ENCODE measurements around the gene TMEM229B.
A peak's percentile ranks its signal among the peaks of the same experiment; 100 is the strongest.
"Not testable (repeated sequence)": the region's sequence is repeated elsewhere in the genome, so short reads cannot be mapped to it uniquely, and the experiment has no call there.

The TMEM229B gene

GRCh38 chr14:67461341-67461985, 27.1 kb downstream of the TMEM229B start:
- TF ChIP-seq CTCF (conservative IDR thresholded peaks at IDR 0.05; ENCODE audit: low read depth, low read length) = no peak
- peak; percentile 62 for DNase-seq (ENCODE audit: low read depth)
- H3K4me3 ChIP-seq (ENCODE audit: low read length) = no peak overlapping the region

- no peak for TF ChIP-seq CTCF (conservative IDR thresholded peaks at IDR 0.05; ENCODE audit: low read depth, low read length)
- H3K4me3 ChIP-seq (ENCODE audit: low read length) = no peak overlapping the region
- DNase-seq (ENCODE audit: low read depth) = no peak
These were observed 29.2 kb downstream of the TMEM229B start for GRCh38 chr14:67459336-67459735.

GRCh38 chr14:67457782-67458181, 30.7 kb downstream of the TMEM229B start:
- TF ChIP-seq CTCF (conservative IDR thresholded peaks at IDR 0.05; ENCODE audit: low read depth, low read length) = no peak
- DNase-seq (ENCODE audit: low read depth) = peak; percentile 13

GRCh38 chr14:67456732-67457131, 31.8 kb downstream of the TMEM229B start:
- no peak overlapping the region for H3K4me3 ChIP-seq (ENCODE audit: low read length)
- no peak for TF ChIP-seq CTCF (conservative IDR thresholded peaks at IDR 0.05; ENCODE audit: low read depth, low read length)
- DNase-seq (ENCODE audit: low read depth) = no peak

More at GRCh38 chr14:67457782-67458181, 30.7 kb downstream of the TMEM229B start:
- no peak overlapping the region for H3K4me3 ChIP-seq (ENCODE audit: low read length)

- DNase-seq (ENCODE audit: low read depth) = no peak
- no peak overlapping the region for H3K4me3 ChIP-seq (ENCODE audit: low read length)
- TF ChIP-seq CTCF (conservative IDR thresholded peaks at IDR 0.05; ENCODE audit: low read depth, low read length) = no peak
These were observed 34.8 kb downstream of the TMEM229B start for GRCh38 chr14:67453575-67454300.

GRCh38 chr14:67451667-67452066, 36.9 kb downstream of the TMEM229B start:
- not testable (repeated sequence) for DNase-seq (ENCODE audit: low read depth); H3K4me3 ChIP-seq (ENCODE audit: low read length)

GRCh38 chr14:67449096-67449495, 39.4 kb downstream of the TMEM229B start:
- DNase-seq (ENCODE audit: low read depth) = no peak
- TF ChIP-seq CTCF (conservative IDR thresholded peaks at IDR 0.05; ENCODE audit: low read depth, low read length) = no peak
- H3K4me3 ChIP-seq (ENCODE audit: low read length) = no peak overlapping the region

Data from retinal pigment epithelial cell (primary cell).